ENCODE data around the gene PLIN3. TPM values are rescaled to one million over a fixed set of nuclear protein-coding genes. Genes with fewer than 3 reads are reported as not detected.

The PLIN3 gene
- total RNA-seq, 1 donor from 2014 or later: 157 TPM

DNA sequence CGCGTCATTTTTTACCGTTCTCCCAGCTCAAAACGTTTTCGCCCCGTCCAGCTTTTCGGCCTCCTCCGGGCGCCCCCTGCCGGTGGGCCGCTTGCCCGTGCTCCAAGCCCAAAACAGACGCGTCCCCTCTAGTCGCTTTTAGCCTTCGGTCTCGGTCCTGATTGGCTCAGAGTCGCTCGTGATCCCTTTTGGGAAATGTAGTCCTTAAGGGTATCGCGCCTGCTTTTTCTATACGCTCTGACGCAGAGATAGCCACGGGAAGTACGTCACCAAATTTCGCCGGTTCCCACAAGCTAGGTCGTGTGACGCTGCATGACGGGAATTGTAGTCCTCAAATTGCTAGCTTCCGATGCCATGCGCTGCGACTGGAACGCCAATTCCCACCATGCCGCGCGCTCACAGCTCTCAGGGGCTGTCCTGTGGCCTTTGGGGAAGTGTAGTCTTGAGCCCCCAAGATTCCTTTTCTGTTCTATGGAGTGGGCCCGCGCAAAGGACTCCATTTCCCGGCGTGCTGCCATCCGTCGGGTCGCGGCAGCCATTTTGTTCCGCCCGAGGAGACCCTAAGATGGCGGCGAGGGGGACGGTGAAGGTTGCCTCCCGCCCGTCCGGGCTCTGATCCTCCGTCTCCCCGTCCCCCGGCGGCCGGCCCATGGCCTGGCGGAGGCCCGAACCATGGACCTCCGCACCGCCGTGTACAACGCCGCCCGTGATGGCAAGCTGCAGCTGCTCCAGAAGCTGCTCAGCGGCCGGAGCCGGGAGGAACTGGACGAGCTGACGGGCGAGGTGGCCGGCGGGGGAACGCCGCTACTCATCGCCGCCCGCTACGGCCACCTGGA is 76.1 kb downstream of the PLIN3 start, which contains the start of gene FEM1A:
TSS of gene FEM1A (plus strand) at position 552 of the 836 bp plus-strand sequence. CDS start at position 673, 121 bp downstream.
- Histone ChIP-seq H3K27me3 (ENCODE audit: insufficient read depth, low read length) (no peaks in the 10 kb centered on the region), H3K9ac (ENCODE audit: low read length) (peak within 1 kb of the TSS; percentile 96), H4K20me1 (ENCODE audit: insufficient read depth, low read length) (peaks cover 30% of the 10 kb centered on the region), H3K36me3 (ENCODE audit: insufficient read depth, low read length) (peaks cover 10% of the 10 kb centered on the region), H3K4me1 (ENCODE audit: insufficient read depth, low read length) (peaks cover 17% of the 10 kb centered on the region), H3K9me3 (ENCODE audit: insufficient read depth, low read depth, low read length) (no peaks in the 10 kb centered on the region), H3K79me2 (ENCODE audit: insufficient read depth, low read length) (peaks cover 48% of the 10 kb centered on the region), H2AFZ (ENCODE audit: low read depth, low read length) (peak within 1 kb of the TSS; percentile 91), H3K4me3 (ENCODE audit: insufficient read depth, low read depth, low read length) (peak within 1 kb of the TSS; percentile 82), H3K4me2 (ENCODE audit: low read length) (peak within 1 kb of the TSS; percentile 91), H3K27ac (ENCODE audit: low read depth, low read length) (peak within 1 kb of the TSS; percentile 96)
- Mint-ChIP-seq H3K4me3 (ENCODE audit: unreplicated experiment) (peak within 1 kb of the TSS; percentile 82), H3K9me3 (ENCODE audit: unreplicated experiment) (no peaks in the 10 kb centered on the region), H3K27me3 (ENCODE audit: low read depth, unreplicated experiment) (no peaks in the 10 kb centered on the region), H3K36me3 (ENCODE audit: low read depth, unreplicated experiment) (peaks cover 5% of the 10 kb centered on the region), H3K4me1 (ENCODE audit: low read depth, unreplicated experiment) (peaks cover 8% of the 10 kb centered on the region), H3K27ac (ENCODE audit: unreplicated experiment) (peak within 1 kb of the TSS; percentile 44)
- DNase-seq (ENCODE audit: low read depth) (peak; percentile 100), FAIRE-seq (peak; percentile 89)
- no peak for TF ChIP-seq EZH2 (IDR thresholded peaks at IDR 0.05; ENCODE audit: insufficient read depth, low read length)
- TF ChIP-seq, protein P1, sequence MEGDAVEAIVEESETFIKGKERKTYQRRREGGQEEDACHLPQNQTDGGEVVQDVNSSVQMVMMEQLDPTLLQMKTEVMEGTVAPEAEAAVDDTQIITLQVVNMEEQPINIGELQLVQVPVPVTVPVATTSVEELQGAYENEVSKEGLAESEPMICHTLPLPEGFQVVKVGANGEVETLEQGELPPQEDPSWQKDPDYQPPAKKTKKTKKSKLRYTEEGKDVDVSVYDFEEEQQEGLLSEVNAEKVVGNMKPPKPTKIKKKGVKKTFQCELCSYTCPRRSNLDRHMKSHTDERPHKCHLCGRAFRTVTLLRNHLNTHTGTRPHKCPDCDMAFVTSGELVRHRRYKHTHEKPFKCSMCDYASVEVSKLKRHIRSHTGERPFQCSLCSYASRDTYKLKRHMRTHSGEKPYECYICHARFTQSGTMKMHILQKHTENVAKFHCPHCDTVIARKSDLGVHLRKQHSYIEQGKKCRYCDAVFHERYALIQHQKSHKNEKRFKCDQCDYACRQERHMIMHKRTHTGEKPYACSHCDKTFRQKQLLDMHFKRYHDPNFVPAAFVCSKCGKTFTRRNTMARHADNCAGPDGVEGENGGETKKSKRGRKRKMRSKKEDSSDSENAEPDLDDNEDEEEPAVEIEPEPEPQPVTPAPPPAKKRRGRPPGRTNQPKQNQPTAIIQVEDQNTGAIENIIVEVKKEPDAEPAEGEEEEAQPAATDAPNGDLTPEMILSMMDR (IDR thresholded peaks at IDR 0.05; ENCODE audit: insufficient read depth, low read depth, low read length): peak; percentile 99

Other genes with a start within 250 kb of the PLIN3 start
- gene TNFAIP8L1, start 228.2 kb downstream of the PLIN3 start, total RNA-seq: 2.9 and 3.0 TPM in 2 replicates
- gene MYDGF, start 197.3 kb downstream of the PLIN3 start, total RNA-seq: 131 and 153 TPM in 2 replicates
- 44.8 and 50.0 TPM in 2 replicates for gene DPP9, start 143.8 kb downstream of the PLIN3 start, total RNA-seq
- gene FEM1A, start 75.9 kb downstream of the PLIN3 start, total RNA-seq: 12.0 and 12.6 TPM in 2 replicates
- gene TICAM1, start 36.0 kb downstream of the PLIN3 start, total RNA-seq: 10.0 TPM in 2 replicates
- gene ARRDC5, start 35.2 kb upstream of the PLIN3 start, total RNA-seq: not detected in 2 replicates
- gene UHRF1, start 41.8 kb upstream of the PLIN3 start, total RNA-seq: 11.8 and 16.2 TPM in 2 replicates
- 55.2 and 61.4 TPM in 2 replicates for gene KDM4B, start 101.4 kb upstream of the PLIN3 start, total RNA-seq

Measured in astrocyte (in vitro differentiated cells and primary cell).